Subcutaneous adipose tissue (tissue), 4 donors: ENCODE data around the gene TUB. TPM values are rescaled to one million over a fixed set of nuclear protein-coding genes. Genes with fewer than 3 reads are reported as not detected.

ENCODE experiments used
- total RNA-seq, 4 donors: library from RNA; depleted of rRNA; stranded (reverse); fragments of >200 nt; gene quantifications; one replicate each; pipeline ENCODE4 v1.1.0, GENCODE V29; 2016
- TF ChIP-seq, protein P1 (sequence below): fragments of 450-650 bp; IDR thresholded peaks from one replicate; pipeline ENCODE4 v1.5.1; 2016; ENCODE audit warnings: low read depth, mild to moderate bottlenecking, control low read depth, antibody characterized with exemption, moderate library complexity

TUB gene
- total RNA-seq, 4 donors from 2014 or later, result 4.2 to 9.8 (median 8.4) TPM

GRCh38 chr11:8102965-8103364 is 22.0 kb downstream of the TUB start:
- TF ChIP-seq, protein P1, sequence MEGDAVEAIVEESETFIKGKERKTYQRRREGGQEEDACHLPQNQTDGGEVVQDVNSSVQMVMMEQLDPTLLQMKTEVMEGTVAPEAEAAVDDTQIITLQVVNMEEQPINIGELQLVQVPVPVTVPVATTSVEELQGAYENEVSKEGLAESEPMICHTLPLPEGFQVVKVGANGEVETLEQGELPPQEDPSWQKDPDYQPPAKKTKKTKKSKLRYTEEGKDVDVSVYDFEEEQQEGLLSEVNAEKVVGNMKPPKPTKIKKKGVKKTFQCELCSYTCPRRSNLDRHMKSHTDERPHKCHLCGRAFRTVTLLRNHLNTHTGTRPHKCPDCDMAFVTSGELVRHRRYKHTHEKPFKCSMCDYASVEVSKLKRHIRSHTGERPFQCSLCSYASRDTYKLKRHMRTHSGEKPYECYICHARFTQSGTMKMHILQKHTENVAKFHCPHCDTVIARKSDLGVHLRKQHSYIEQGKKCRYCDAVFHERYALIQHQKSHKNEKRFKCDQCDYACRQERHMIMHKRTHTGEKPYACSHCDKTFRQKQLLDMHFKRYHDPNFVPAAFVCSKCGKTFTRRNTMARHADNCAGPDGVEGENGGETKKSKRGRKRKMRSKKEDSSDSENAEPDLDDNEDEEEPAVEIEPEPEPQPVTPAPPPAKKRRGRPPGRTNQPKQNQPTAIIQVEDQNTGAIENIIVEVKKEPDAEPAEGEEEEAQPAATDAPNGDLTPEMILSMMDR, result no peak

- TF ChIP-seq, protein P1, result no peak
Measured at GRCh38 chr11:8103909-8104308, 22.9 kb downstream of the TUB start.

DNA sequence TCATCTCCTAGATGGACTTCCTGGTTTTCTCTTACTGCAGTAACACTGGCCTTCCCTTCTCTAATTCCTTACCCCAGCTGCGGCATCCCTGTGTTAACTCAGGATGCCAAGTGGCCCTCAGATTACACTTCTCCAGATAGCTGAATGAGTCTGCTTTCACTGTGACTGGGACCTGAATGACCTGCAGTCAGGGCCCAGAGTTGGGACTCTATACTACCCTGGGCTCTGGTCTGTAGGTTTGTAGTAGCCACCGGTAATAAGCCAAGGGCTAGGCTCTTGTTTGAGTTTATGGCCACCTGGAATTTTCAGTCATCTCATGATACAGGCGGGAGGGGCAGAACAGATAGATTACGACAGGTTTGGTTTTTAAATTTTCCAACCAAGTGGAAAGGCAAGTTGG is 24.1 kb downstream of the TUB start:
- TF ChIP-seq, protein P1, result no peak

- TF ChIP-seq, protein P1, result no peak
Measured at GRCh38 chr11:8105666-8106065, 24.7 kb downstream of the TUB start.

DNA sequence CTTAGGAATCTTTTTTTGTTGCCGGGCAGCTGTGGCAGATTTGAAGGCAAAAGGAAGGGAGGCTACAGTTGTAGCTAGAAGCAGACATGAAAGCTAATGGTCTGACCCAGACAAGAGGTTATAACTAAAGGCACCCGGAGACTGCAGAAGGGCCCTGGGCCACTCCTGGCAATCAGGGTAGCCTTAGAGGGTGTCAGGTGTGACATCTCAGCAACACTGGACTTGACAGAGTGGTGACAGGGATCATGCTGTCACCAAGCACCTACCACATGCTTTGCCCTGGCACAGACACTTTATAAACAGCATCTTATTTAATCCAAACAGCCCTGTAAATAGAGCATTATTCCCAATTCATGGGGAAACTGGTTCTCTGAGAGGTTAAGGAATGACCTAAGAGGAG is 25.7 kb downstream of the TUB start:
- TF ChIP-seq, protein P1, result no peak

- TF ChIP-seq, protein P1, result no peak
Measured at GRCh38 chr11:8107642-8108041, 26.6 kb downstream of the TUB start.

DNA sequence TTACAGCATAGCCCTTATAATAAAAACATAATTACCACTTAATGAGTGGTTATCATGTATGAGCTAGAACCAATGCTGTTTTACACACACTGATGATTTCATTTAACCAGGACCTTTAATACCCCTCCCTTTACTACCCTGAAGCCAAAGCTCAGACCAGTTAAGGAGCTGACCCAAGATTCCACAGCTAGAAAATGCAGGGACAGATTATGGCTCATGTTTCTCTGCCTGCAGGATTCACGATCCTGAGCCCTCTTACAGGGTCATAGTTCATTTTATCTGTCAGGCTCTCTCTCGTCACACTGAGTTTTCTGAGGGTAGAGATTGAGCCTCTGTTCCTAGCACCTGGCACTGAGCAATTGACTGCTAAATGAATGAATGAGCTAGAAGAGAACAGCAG is 27.4 kb downstream of the TUB start:
- TF ChIP-seq, protein P1, result no peak
